ENCODE results near the gene FRMPD4. TPM values are rescaled to one million over a fixed set of nuclear protein-coding genes. Genes with fewer than 3 reads are reported as not detected.

The FRMPD4 gene
- total RNA-seq, 1 donor = 1.8 TPM

- no peaks in the 10 kb centered on the region for H3K4me1 ChIP-seq (ENCODE audit: insufficient read depth, low read length)
- H3K36me3 ChIP-seq (ENCODE audit: insufficient read depth, low read length) = no peaks in the 10 kb centered on the region
- no peaks in the 10 kb centered on the region for H3K9me3 ChIP-seq (ENCODE audit: low read depth, low read length)
- no peak for DNase-seq (ENCODE audit: insufficient read length, low spot score, missing footprints)
- H2AFZ ChIP-seq (ENCODE audit: low read length) = no peak overlapping the region
- no peaks in the 10 kb centered on the region for H4K20me1 ChIP-seq (ENCODE audit: insufficient read depth, low read length)
- no peak overlapping the region for H3K4me2 ChIP-seq (ENCODE audit: insufficient read depth, low read length)
- no peak overlapping the region for H3K27ac ChIP-seq (ENCODE audit: low read depth, low read length)
- no peaks in the 10 kb centered on the region for H3K79me2 ChIP-seq (ENCODE audit: insufficient read depth, low read length)
- no peaks in the 10 kb centered on the region for H3K27me3 ChIP-seq (ENCODE audit: insufficient read depth, low read length)
- no peak overlapping the region for H3K4me3 ChIP-seq (ENCODE audit: insufficient read depth, low read length)
- no peak for TF ChIP-seq CTCF (IDR thresholded peaks at IDR 0.05; ENCODE audit: extremely low read depth, low read depth, low read length)
Measured at GRCh38 chrX:12469296-12469695, 331.0 kb downstream of the FRMPD4 start.

GRCh38 chrX:12471061-12471460 lies 332.8 kb downstream of the FRMPD4 start:
- Histone ChIP-seq H2AFZ (ENCODE audit: low read length) (no peak overlapping the region), H4K20me1 (ENCODE audit: insufficient read depth, low read length) (no peaks in the 10 kb centered on the region), H3K36me3 (ENCODE audit: insufficient read depth, low read length) (no peaks in the 10 kb centered on the region), H3K27ac (ENCODE audit: low read depth, low read length) (no peak overlapping the region), H3K4me1 (ENCODE audit: insufficient read depth, low read length) (no peaks in the 10 kb centered on the region), H3K9me3 (ENCODE audit: low read depth, low read length) (no peaks in the 10 kb centered on the region), H3K27me3 (ENCODE audit: insufficient read depth, low read length) (no peaks in the 10 kb centered on the region), H3K4me2 (ENCODE audit: insufficient read depth, low read length) (no peak overlapping the region), H3K4me3 (ENCODE audit: insufficient read depth, low read length) (no peak overlapping the region), H3K79me2 (ENCODE audit: insufficient read depth, low read length) (no peaks in the 10 kb centered on the region)
- no peak for TF ChIP-seq CTCF (IDR thresholded peaks at IDR 0.05; ENCODE audit: extremely low read depth, low read depth, low read length)
- no peak for DNase-seq (ENCODE audit: insufficient read length, low spot score, missing footprints)

- no peaks in the 10 kb centered on the region for H3K36me3 ChIP-seq (ENCODE audit: insufficient read depth, low read length)
- TF ChIP-seq CTCF (IDR thresholded peaks at IDR 0.05; ENCODE audit: extremely low read depth, low read depth, low read length) = no peak
- no peak overlapping the region for H3K4me2 ChIP-seq (ENCODE audit: insufficient read depth, low read length)
- H3K27ac ChIP-seq (ENCODE audit: low read depth, low read length) = no peak overlapping the region
- H4K20me1 ChIP-seq (ENCODE audit: insufficient read depth, low read length) = no peaks in the 10 kb centered on the region
- no peaks in the 10 kb centered on the region for H3K9me3 ChIP-seq (ENCODE audit: low read depth, low read length)
- DNase-seq (ENCODE audit: insufficient read length, low spot score, missing footprints) = no peak
- H2AFZ ChIP-seq (ENCODE audit: low read length) = no peak overlapping the region
- no peaks in the 10 kb centered on the region for H3K27me3 ChIP-seq (ENCODE audit: insufficient read depth, low read length)
- H3K4me3 ChIP-seq (ENCODE audit: insufficient read depth, low read length) = no peak overlapping the region
- no peaks in the 10 kb centered on the region for H3K79me2 ChIP-seq (ENCODE audit: insufficient read depth, low read length)
- H3K4me1 ChIP-seq (ENCODE audit: insufficient read depth, low read length) = no peaks in the 10 kb centered on the region
Measured at GRCh38 chrX:12480956-12481355, 342.7 kb downstream of the FRMPD4 start.

- no peak for DNase-seq (ENCODE audit: insufficient read length, low spot score, missing footprints)
- H3K79me2 ChIP-seq (ENCODE audit: insufficient read depth, low read length) = no peaks in the 10 kb centered on the region
Measured at GRCh38 chrX:12488220-12488619, 349.9 kb downstream of the FRMPD4 start.

More at GRCh38 chrX:12488220-12488619, 349.9 kb downstream of the FRMPD4 start:
- Histone ChIP-seq H4K20me1 (ENCODE audit: insufficient read depth, low read length) (no peaks in the 10 kb centered on the region), H2AFZ (ENCODE audit: low read length) (no peak overlapping the region), H3K36me3 (ENCODE audit: insufficient read depth, low read length) (no peaks in the 10 kb centered on the region), H3K4me1 (ENCODE audit: insufficient read depth, low read length) (no peaks in the 10 kb centered on the region), H3K4me3 (ENCODE audit: insufficient read depth, low read length) (no peak overlapping the region), H3K27ac (ENCODE audit: low read depth, low read length) (no peak overlapping the region), H3K27me3 (ENCODE audit: insufficient read depth, low read length) (no peaks in the 10 kb centered on the region), H3K4me2 (ENCODE audit: insufficient read depth, low read length) (no peak overlapping the region), H3K9me3 (ENCODE audit: low read depth, low read length) (no peaks in the 10 kb centered on the region)
- TF ChIP-seq CTCF (IDR thresholded peaks at IDR 0.05; ENCODE audit: extremely low read depth, low read depth, low read length) = no peak

All from osteoblast (primary cell).